Astrocyte (in vitro differentiated cells and primary cell): Measurements from ENCODE around the gene CNOT10. TPM values are rescaled to one million over a fixed set of nuclear protein-coding genes. Genes with fewer than 3 reads are reported as not detected.

Experiments
- DNase-seq: peaks from one replicate; pipeline ENCODE4 v3.0.0-alpha.2; 2010; ENCODE audit warnings: low read depth
- FAIRE-seq: peaks from 2 replicates; lab custom pipeline; 2011; peaks lifted over from hg19 to GRCh38; lab: Jason Lieb, UNC
- H2AFZ ChIP-seq: 2 replicates; pipeline ENCODE4 v1.6.0; 2012; ENCODE audit warnings: low read depth, low read length, inconsistent platforms
- H3K27ac ChIP-seq: 2 replicates; pipeline ENCODE4 v1.5.1; 2011; ENCODE audit warnings: low read depth, low read length, inconsistent platforms
- H3K27me3 ChIP-seq: 2 replicates; pipeline ENCODE4 v1.6.0; 2011; ENCODE audit warnings: low read length, inconsistent platforms; ENCODE audit not compliant: insufficient read depth
- H3K36me3 ChIP-seq: 2 replicates; pipeline ENCODE4 v1.5.1; 2011; ENCODE audit warnings: low read length, inconsistent platforms; ENCODE audit not compliant: insufficient read depth
- H3K4me1 ChIP-seq: 2 replicates; pipeline ENCODE4 v1.5.1; 2011; ENCODE audit warnings: low read length, inconsistent platforms; ENCODE audit not compliant: insufficient read depth
- H3K4me2 ChIP-seq: 2 replicates; pipeline ENCODE4 v1.6.0; 2012; ENCODE audit warnings: low read length, inconsistent platforms
- H3K4me3 ChIP-seq: 2 replicates; pipeline ENCODE4 v1.5.1; 2011; ENCODE audit warnings: low read depth, mild to moderate bottlenecking, low read length, inconsistent platforms; ENCODE audit not compliant: insufficient read depth
- H3K79me2 ChIP-seq: 2 replicates; pipeline ENCODE4 v1.6.0; 2012; ENCODE audit warnings: mild to moderate bottlenecking, low read length, inconsistent platforms; ENCODE audit not compliant: insufficient read depth
- H3K9ac ChIP-seq: 2 replicates; pipeline ENCODE4 v1.6.0; 2012; ENCODE audit warnings: mild to moderate bottlenecking, low read length, inconsistent platforms
- H3K9me3 ChIP-seq: 2 replicates; pipeline ENCODE4 v1.5.1; 2012; ENCODE audit warnings: low read depth, mild to moderate bottlenecking, low read length, inconsistent platforms; ENCODE audit not compliant: insufficient read depth
- H4K20me1 ChIP-seq: 2 replicates; pipeline ENCODE4 v1.6.0; 2012; ENCODE audit warnings: low read length, inconsistent platforms; ENCODE audit not compliant: insufficient read depth
- H3K27ac Mint-ChIP-seq: one replicate; pipeline ENCODE4 v1.8.0; 2021; ENCODE audit warnings: mild to moderate bottlenecking, mixed read lengths; ENCODE audit not compliant: unreplicated experiment
- H3K27me3 Mint-ChIP-seq: one replicate; pipeline ENCODE4 v1.8.0; 2021; ENCODE audit warnings: low read depth, mixed read lengths; ENCODE audit not compliant: unreplicated experiment
- H3K36me3 Mint-ChIP-seq: one replicate; pipeline ENCODE4 v1.8.0; 2021; ENCODE audit warnings: low read depth, mixed read lengths; ENCODE audit not compliant: unreplicated experiment
- H3K4me1 Mint-ChIP-seq: one replicate; pipeline ENCODE4 v1.8.0; 2021; ENCODE audit warnings: low read depth, mixed read lengths; ENCODE audit not compliant: unreplicated experiment
- H3K4me3 Mint-ChIP-seq: one replicate; pipeline ENCODE4 v1.8.0; 2021; ENCODE audit warnings: mild to moderate bottlenecking, moderate library complexity, mixed read lengths; ENCODE audit not compliant: unreplicated experiment
- H3K9me3 Mint-ChIP-seq: one replicate; pipeline ENCODE4 v1.8.0; 2021; ENCODE audit warnings: mild to moderate bottlenecking, mixed read lengths; ENCODE audit not compliant: unreplicated experiment
- EZH2 ChIP-seq: IDR thresholded peaks from 2 replicates; pipeline ENCODE4 v1.6.1; 2012; ENCODE audit warnings: mild to moderate bottlenecking, low read length, inconsistent platforms; ENCODE audit not compliant: insufficient read depth
- total RNA-seq: library from RNA; stranded (reverse); gene quantifications from 2 replicates; pipeline ENCODE4 v1.2.1, GENCODE V29; 2021
- TF ChIP-seq, protein P1 (sequence below): IDR thresholded peaks from 2 replicates; pipeline ENCODE4 v1.5.1; 2011; ENCODE audit warnings: low read depth, mild to moderate bottlenecking, inconsistent platforms, low read length, moderate library complexity; ENCODE audit not compliant: insufficient read depth

Gene CNOT10
- total RNA-seq, 1 donor from 2014 or later: 26.2 TPM

GRCh38 chr3:32686713-32687112 lies 1.7 kb downstream of the CNOT10 start:
- Mint-ChIP-seq H3K4me3 (peak overlapping the region; percentile 95), H3K27ac (no peak overlapping the region), H3K9me3 (no peaks in the 10 kb centered on the region), H3K4me1 (peaks cover 9% of the 10 kb centered on the region), H3K36me3 (no peaks in the 10 kb centered on the region), H3K27me3 (no peaks in the 10 kb centered on the region)
- Histone ChIP-seq H3K4me2 (peak overlapping the region; percentile 93), H3K4me1 (peaks cover 13% of the 10 kb centered on the region), H3K9me3 (no peaks in the 10 kb centered on the region), H3K36me3 (no peaks in the 10 kb centered on the region), H3K79me2 (peaks cover 50% of the 10 kb centered on the region), H3K4me3 (no peak overlapping the region), H4K20me1 (peaks cover 8% of the 10 kb centered on the region), H3K27me3 (no peaks in the 10 kb centered on the region), H3K27ac (no peak overlapping the region), H2AFZ (no peak overlapping the region), H3K9ac (no peak overlapping the region)
- no peak for FAIRE-seq
- no peak for DNase-seq
- TF ChIP-seq, protein P1, sequence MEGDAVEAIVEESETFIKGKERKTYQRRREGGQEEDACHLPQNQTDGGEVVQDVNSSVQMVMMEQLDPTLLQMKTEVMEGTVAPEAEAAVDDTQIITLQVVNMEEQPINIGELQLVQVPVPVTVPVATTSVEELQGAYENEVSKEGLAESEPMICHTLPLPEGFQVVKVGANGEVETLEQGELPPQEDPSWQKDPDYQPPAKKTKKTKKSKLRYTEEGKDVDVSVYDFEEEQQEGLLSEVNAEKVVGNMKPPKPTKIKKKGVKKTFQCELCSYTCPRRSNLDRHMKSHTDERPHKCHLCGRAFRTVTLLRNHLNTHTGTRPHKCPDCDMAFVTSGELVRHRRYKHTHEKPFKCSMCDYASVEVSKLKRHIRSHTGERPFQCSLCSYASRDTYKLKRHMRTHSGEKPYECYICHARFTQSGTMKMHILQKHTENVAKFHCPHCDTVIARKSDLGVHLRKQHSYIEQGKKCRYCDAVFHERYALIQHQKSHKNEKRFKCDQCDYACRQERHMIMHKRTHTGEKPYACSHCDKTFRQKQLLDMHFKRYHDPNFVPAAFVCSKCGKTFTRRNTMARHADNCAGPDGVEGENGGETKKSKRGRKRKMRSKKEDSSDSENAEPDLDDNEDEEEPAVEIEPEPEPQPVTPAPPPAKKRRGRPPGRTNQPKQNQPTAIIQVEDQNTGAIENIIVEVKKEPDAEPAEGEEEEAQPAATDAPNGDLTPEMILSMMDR: no peak
- TF ChIP-seq EZH2: no peak

- Histone ChIP-seq H3K4me3 (no peak overlapping the region), H3K36me3 (no peaks in the 10 kb centered on the region), H3K27me3 (no peaks in the 10 kb centered on the region), H3K4me1 (no peaks in the 10 kb centered on the region), H3K79me2 (peaks cover 69% of the 10 kb centered on the region), H3K9me3 (no peaks in the 10 kb centered on the region), H3K4me2 (no peak overlapping the region), H4K20me1 (peaks cover 8% of the 10 kb centered on the region), H3K9ac (no peak overlapping the region), H2AFZ (no peak overlapping the region), H3K27ac (no peak overlapping the region)
- Mint-ChIP-seq H3K4me1 (peaks cover 3% of the 10 kb centered on the region), H3K27ac (no peak overlapping the region), H3K36me3 (no peaks in the 10 kb centered on the region), H3K4me3 (no peak overlapping the region), H3K27me3 (no peaks in the 10 kb centered on the region), H3K9me3 (no peaks in the 10 kb centered on the region)
- no peak for TF ChIP-seq EZH2
- TF ChIP-seq, protein P1: no peak
- DNase-seq: no peak
- no peak for FAIRE-seq
Measured at GRCh38 chr3:32691847-32692246, 6.9 kb downstream of the CNOT10 start.

GRCh38 chr3:32696523-32696922 lies 11.5 kb downstream of the CNOT10 start:
- DNase-seq (no peak), FAIRE-seq (no peak)
- Histone ChIP-seq H3K36me3 (no peaks in the 10 kb centered on the region), H3K4me3 (no peak overlapping the region), H3K9ac (no peak overlapping the region), H3K4me2 (no peak overlapping the region), H3K27me3 (no peaks in the 10 kb centered on the region), H3K79me2 (peaks cover 70% of the 10 kb centered on the region), H3K4me1 (no peaks in the 10 kb centered on the region), H2AFZ (no peak overlapping the region), H3K27ac (no peak overlapping the region), H4K20me1 (peaks cover 17% of the 10 kb centered on the region), H3K9me3 (no peaks in the 10 kb centered on the region)
- Mint-ChIP-seq H3K9me3 (no peaks in the 10 kb centered on the region), H3K27me3 (no peaks in the 10 kb centered on the region), H3K4me1 (no peaks in the 10 kb centered on the region), H3K36me3 (no peaks in the 10 kb centered on the region), H3K4me3 (no peak overlapping the region), H3K27ac (no peak overlapping the region)
- no peak for TF ChIP-seq EZH2
- TF ChIP-seq, protein P1: no peak
